Testis (tissue), 3 donors: ENCODE results near the gene MBTPS2. TPM values are rescaled to one million over a fixed set of nuclear protein-coding genes. Genes with fewer than 3 reads are reported as not detected.

ENCODE experiments used
- DNase-seq: peaks from one replicate; pipeline ENCODE4 v3.0.0-alpha.2; 2019
- H3K27ac ChIP-seq, 2 donors: fragments of 200-600 bp; sonication (generic); one replicate each; pipeline ENCODE4 v1.5.1; 2019
- H3K27me3 ChIP-seq: fragments of 200-600 bp; sonication (generic); one replicate; pipeline ENCODE4 v1.5.1; 2019
- H3K36me3 ChIP-seq: fragments of 200-600 bp; sonication (generic); one replicate; pipeline ENCODE4 v1.5.1; 2017; ENCODE audit warnings: low read depth; ENCODE audit errors: missing control alignments
- H3K4me1 ChIP-seq: fragments of 200-600 bp; sonication (generic); one replicate; pipeline ENCODE4 v1.5.1; 2019
- H3K4me3 ChIP-seq, 2 donors: fragments of 200-600 bp; sonication (generic); one replicate each; pipeline ENCODE4 v1.5.1; 2017 to 2019
- H3K9me3 ChIP-seq: fragments of 200-600 bp; sonication (generic); one replicate; pipeline ENCODE4 v1.5.1; 2017
- POLR2A ChIP-seq: fragments of 450-650 bp; IDR thresholded peaks from one replicate; pipeline ENCODE4 v1.6.1; 2017; ENCODE audit warnings: antibody characterized with exemption, mild to moderate bottlenecking, moderate library complexity
- WGBS, 2 donors: methylation state at CpG; one replicate each; pipeline ENCODE4 v1.1.5; 2018; 5-methylcytosine and 5-hydroxymethylcytosine counted together
- intact Hi-C: fragments of 100-400 bp; cut with DNase I; formaldehyde crosslinking; loops from one replicate; pipeline ENCODE4 v1.15.1; 2023; ENCODE audit warnings: low total_unique reads
- polyA plus RNA-seq: library from polyadenylated mRNA; stranded (reverse); fragments of 350-450 nt; fragmentation: Illumina TruSeq; extraction: RNeasy Lipid Tissue Mini Kit (QIAGEN cat#74804); gene quantifications from one replicate; pipeline ENCODE4 v1.2.3, GENCODE V29; 2014; ENCODE audit warnings: low read depth, low replicate concordance; ENCODE audit not compliant: insufficient read depth
- total RNA-seq, 2 donors: library from RNA; depleted of rRNA; stranded (reverse); fragments of >200 nt; gene quantifications; one replicate each; pipeline ENCODE4 v1.2.3, GENCODE V29; 2016
- TF ChIP-seq, protein P1 (sequence below), 3 experiments: fragments of 450-650 bp in 2 of 3; fragments of 200-600 bp in 1 of 3; sonication (generic) in 1 of 3; IDR thresholded peaks; one replicate each; pipeline ENCODE4 v1.5.1; 2016 to 2019; ENCODE audit warnings: antibody characterized with exemption in 3 of 3, mild to moderate bottlenecking in 2 of 3, moderate library complexity in 1 of 3

Gene MBTPS2
- total and polyA plus RNA-seq, 3 donors from 2014 or later, result 8.5 to 11.4 (median 11.4) TPM

DNA sequence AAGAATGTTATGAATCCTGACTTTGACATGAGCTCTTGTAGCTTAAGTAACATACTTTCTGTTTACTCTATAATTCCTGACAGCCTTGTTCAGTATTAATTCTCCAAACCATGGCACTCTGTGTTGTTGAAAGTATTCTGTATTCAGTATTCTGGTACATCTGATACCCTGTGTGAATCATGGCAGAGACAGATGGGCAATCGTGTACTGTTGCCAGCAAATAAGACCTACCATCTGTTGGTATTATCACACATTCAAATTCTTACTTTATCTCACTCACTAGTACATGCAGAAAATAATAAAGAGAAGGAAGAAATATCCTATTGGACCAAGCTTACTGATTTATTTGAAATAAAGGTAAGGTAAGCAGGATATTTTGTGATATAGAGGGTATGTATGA is 7.9 kb downstream of the MBTPS2 start:
- H3K27ac ChIP-seq, result no peak overlapping the region
- H3K36me3 ChIP-seq, result no peaks in the 10 kb centered on the region
- 56 to 69% methylated on average over 1 of the region's 1 CpG for WGBS, 2 donors
- DNase-seq, result no peak
- no peaks in the 10 kb centered on the region for H3K27me3 ChIP-seq
- no peaks in the 10 kb centered on the region for H3K4me1 ChIP-seq
- no peak for TF ChIP-seq POLR2A
- TF ChIP-seq, protein P1, sequence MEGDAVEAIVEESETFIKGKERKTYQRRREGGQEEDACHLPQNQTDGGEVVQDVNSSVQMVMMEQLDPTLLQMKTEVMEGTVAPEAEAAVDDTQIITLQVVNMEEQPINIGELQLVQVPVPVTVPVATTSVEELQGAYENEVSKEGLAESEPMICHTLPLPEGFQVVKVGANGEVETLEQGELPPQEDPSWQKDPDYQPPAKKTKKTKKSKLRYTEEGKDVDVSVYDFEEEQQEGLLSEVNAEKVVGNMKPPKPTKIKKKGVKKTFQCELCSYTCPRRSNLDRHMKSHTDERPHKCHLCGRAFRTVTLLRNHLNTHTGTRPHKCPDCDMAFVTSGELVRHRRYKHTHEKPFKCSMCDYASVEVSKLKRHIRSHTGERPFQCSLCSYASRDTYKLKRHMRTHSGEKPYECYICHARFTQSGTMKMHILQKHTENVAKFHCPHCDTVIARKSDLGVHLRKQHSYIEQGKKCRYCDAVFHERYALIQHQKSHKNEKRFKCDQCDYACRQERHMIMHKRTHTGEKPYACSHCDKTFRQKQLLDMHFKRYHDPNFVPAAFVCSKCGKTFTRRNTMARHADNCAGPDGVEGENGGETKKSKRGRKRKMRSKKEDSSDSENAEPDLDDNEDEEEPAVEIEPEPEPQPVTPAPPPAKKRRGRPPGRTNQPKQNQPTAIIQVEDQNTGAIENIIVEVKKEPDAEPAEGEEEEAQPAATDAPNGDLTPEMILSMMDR (IDR thresholded peaks at IDR 0.05), result no peak
- intact Hi-C loops, result no loop called here
- H3K9me3 ChIP-seq, result no peaks in the 10 kb centered on the region
- H3K4me3 ChIP-seq, result no peak overlapping the region

- intact Hi-C loops, result no loop called here
- DNase-seq, result no peak
- no peaks in the 10 kb centered on the region for H3K36me3 ChIP-seq
- H3K4me3 ChIP-seq, result no peak overlapping the region
- TF ChIP-seq POLR2A, result no peak
- TF ChIP-seq, protein P1 (IDR thresholded peaks at IDR 0.05), result no peak
- H3K27me3 ChIP-seq, result no peaks in the 10 kb centered on the region
- H3K9me3 ChIP-seq, result no peaks in the 10 kb centered on the region
- no peaks in the 10 kb centered on the region for H3K4me1 ChIP-seq
- no peak overlapping the region for H3K27ac ChIP-seq
These were observed 14.2 kb downstream of the MBTPS2 start for GRCh38 chrX:21853578-21853977.

- intact Hi-C loops, result no loop called here
- no peaks in the 10 kb centered on the region for H3K36me3 ChIP-seq
- H3K9me3 ChIP-seq, result no peaks in the 10 kb centered on the region
- no peak within 1 kb of the TSS for H3K27ac ChIP-seq
- 71 to 84% methylated on average over 22 to 29 of the region's 29 CpGs for WGBS, 2 donors
- no peaks in the 10 kb centered on the region for H3K27me3 ChIP-seq
- H3K4me3 ChIP-seq, result peak within 1 kb of the TSS in 1 of 2 donors; percentile 21
- no peak for TF ChIP-seq POLR2A
- TF ChIP-seq, protein P1 (IDR thresholded peaks at IDR 0.05), result no peak
- no peaks in the 10 kb centered on the region for H3K4me1 ChIP-seq
- DNase-seq, result peak; percentile 31
These were observed 16.6 kb downstream of the MBTPS2 start, which contains the start of gene YY2 for GRCh38 chrX:21855937-21856415. Gene YY2 (plus strand): TSS chrX:21855987. CDS start chrX:21856485, 498 bp downstream.

DNA sequence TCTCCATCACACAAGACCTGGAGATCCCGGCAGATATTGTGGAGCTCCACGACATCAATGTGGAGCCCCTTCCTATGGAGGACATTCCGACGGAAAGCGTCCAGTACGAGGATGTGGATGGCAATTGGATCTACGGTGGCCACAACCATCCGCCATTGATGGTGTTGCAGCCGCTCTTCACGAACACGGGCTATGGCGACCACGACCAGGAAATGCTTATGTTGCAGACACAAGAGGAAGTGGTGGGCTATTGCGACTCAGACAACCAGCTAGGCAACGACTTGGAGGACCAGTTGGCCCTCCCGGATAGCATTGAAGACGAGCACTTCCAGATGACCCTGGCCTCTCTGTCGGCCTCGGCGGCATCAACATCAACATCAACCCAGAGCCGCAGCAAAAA is 17.1 kb downstream of the MBTPS2 start:
- WGBS, 2 donors, result 83% methylated on average over 21 of the region's 21 CpGs; no CpG with 5 or more reads in 1 of the 2 donors
- Histone ChIP-seq H3K4me1 (no peaks in the 10 kb centered on the region), H3K4me3 (peak overlapping the region in 1 of 2 donors; percentile 21), H3K27ac (no peak overlapping the region), H3K9me3 (no peaks in the 10 kb centered on the region), H3K36me3 (no peaks in the 10 kb centered on the region), H3K27me3 (no peaks in the 10 kb centered on the region)
- intact Hi-C loops, result no loop called here
- TF ChIP-seq POLR2A, result no peak
- TF ChIP-seq, protein P1 (IDR thresholded peaks at IDR 0.05), result no peak
- DNase-seq, result no peak

GRCh38 chrX:21863241-21863640 is 23.8 kb downstream of the MBTPS2 start:
- no peaks in the 10 kb centered on the region for H3K9me3 ChIP-seq
- H3K27ac ChIP-seq, result no peak overlapping the region
- WGBS, 2 donors, result 90% methylated on average over 1 of the region's 1 CpG; no CpG with 5 or more reads in 1 of the 2 donors
- no peaks in the 10 kb centered on the region for H3K27me3 ChIP-seq
- no peaks in the 10 kb centered on the region for H3K36me3 ChIP-seq
- H3K4me1 ChIP-seq, result no peaks in the 10 kb centered on the region
- H3K4me3 ChIP-seq, result no peak overlapping the region
- no peak for TF ChIP-seq POLR2A
- TF ChIP-seq, protein P1 (IDR thresholded peaks at IDR 0.05), result no peak
- intact Hi-C loops, result no loop called here
- no peak for DNase-seq
